Thoracic aorta (tissue), 2 donors: ENCODE measurements around the gene TMEM106C. TPM values are rescaled to one million over a fixed set of nuclear protein-coding genes. Genes with fewer than 3 reads are reported as not detected.

ENCODE experiments used
- ATAC-seq: fragments of 150-250 bp; one replicate; pipeline ENCODE4 v1.8.0; 2017; ENCODE audit warnings: low read depth; ENCODE audit not compliant: insufficient number of reproducible peaks, low FRiP score
- DNase-seq: peaks from one replicate; pipeline ENCODE4 v3.0.0-alpha.2; 2020; ENCODE audit warnings: low spot score
- H3K27ac ChIP-seq, 2 donors: fragments of 200-600 bp; sonication (generic); 1 replicate in 1 of 2; 2 replicates in 1 of 2; pipeline ENCODE4 v1.5.1; 2016; ENCODE audit warnings: mild to moderate bottlenecking in 2 of 2, moderate library complexity in 2 of 2
- H3K27me3 ChIP-seq: fragments of 200-600 bp; sonication (generic); replicated peaks from 2 replicates; pipeline ENCODE4 v1.6.0; 2016; ENCODE audit warnings: mild to moderate bottlenecking; ENCODE audit not compliant: insufficient read depth
- H3K36me3 ChIP-seq: fragments of 200-600 bp; sonication (generic); one replicate; pipeline ENCODE4 v1.5.1; 2016
- H3K4me1 ChIP-seq, 2 donors: fragments of 200-600 bp; sonication (generic); 1 replicate in 1 of 2; 2 replicates in 1 of 2; pipeline versions ENCODE4 v1.5.1 to v1.6.0; 2016; ENCODE audit warnings: low read depth in 2 of 2, mild to moderate bottlenecking in 1 of 2; ENCODE audit not compliant: control insufficient read depth in 1 of 2
- H3K4me3 ChIP-seq: fragments of 200-600 bp; sonication (generic); 2 replicates; pipeline ENCODE4 v1.5.1; 2016; ENCODE audit warnings: mild to moderate bottlenecking
- H3K9me3 ChIP-seq: fragments of 200-600 bp; sonication (generic); 2 replicates; pipeline ENCODE4 v1.5.1; 2016
- total RNA-seq, 2 donors: library from RNA; depleted of rRNA; stranded (reverse); fragments of >200 nt; gene quantifications; one replicate each; pipeline versions ENCODE4 v1.1.0 to v1.2.3, GENCODE V29; 2016
- TF ChIP-seq, protein P1 (sequence below): fragments of 200-600 bp; sonication (generic); IDR thresholded peaks from one replicate; pipeline ENCODE4 v1.5.1; 2019; ENCODE audit warnings: antibody characterized with exemption

Gene TMEM106C
- total RNA-seq, 2 donors from 2014 or later: 48.1 to 149 TPM

- Histone ChIP-seq H3K4me3 (no peak overlapping the region), H3K36me3 (no peaks in the 10 kb centered on the region), H3K4me1 (peaks cover 19 to 47% of the 10 kb centered on the region in 2 donors), H3K27ac (no peak overlapping the region), H3K27me3 (peaks cover 19% of the 10 kb centered on the region), H3K9me3 (no peaks in the 10 kb centered on the region)
- TF ChIP-seq, protein P1, sequence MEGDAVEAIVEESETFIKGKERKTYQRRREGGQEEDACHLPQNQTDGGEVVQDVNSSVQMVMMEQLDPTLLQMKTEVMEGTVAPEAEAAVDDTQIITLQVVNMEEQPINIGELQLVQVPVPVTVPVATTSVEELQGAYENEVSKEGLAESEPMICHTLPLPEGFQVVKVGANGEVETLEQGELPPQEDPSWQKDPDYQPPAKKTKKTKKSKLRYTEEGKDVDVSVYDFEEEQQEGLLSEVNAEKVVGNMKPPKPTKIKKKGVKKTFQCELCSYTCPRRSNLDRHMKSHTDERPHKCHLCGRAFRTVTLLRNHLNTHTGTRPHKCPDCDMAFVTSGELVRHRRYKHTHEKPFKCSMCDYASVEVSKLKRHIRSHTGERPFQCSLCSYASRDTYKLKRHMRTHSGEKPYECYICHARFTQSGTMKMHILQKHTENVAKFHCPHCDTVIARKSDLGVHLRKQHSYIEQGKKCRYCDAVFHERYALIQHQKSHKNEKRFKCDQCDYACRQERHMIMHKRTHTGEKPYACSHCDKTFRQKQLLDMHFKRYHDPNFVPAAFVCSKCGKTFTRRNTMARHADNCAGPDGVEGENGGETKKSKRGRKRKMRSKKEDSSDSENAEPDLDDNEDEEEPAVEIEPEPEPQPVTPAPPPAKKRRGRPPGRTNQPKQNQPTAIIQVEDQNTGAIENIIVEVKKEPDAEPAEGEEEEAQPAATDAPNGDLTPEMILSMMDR: no peak
- DNase-seq (no peak), ATAC-seq (no peak)
These were observed 42.3 kb downstream of the TMEM106C start for GRCh38 chr12:48005750-48006021.

DNA sequence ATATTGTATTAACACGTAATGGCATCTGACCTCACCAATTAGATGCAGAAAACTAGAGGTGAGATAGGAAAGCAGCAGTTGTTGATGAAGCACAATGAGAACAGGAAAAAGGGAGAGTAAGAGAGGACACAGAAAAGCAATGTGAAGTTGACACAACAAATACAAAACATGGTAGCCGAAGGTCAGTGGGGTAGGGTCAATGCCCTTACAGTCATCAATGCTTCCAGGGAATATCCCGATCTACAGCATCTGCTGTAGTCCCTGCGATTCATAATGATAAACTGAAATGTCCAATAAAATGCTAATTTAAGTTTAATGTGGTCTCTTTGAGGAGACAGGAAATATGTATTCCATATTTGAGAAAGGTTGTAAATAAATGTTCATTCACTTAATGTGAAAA lies 43.8 kb downstream of the TMEM106C start:
- Histone ChIP-seq H3K36me3 (no peaks in the 10 kb centered on the region), H3K27ac (no peak overlapping the region), H3K27me3 (peaks cover 19% of the 10 kb centered on the region), H3K4me3 (no peak overlapping the region), H3K9me3 (no peaks in the 10 kb centered on the region), H3K4me1 (peaks cover 19 to 34% of the 10 kb centered on the region in 2 donors)
- TF ChIP-seq, protein P1: no peak
- DNase-seq (no peak), ATAC-seq (no peak)

- H3K27ac ChIP-seq: no peak overlapping the region
- peaks cover 19% of the 10 kb centered on the region for H3K27me3 ChIP-seq
- no peak for DNase-seq
- peaks cover 10 to 23% of the 10 kb centered on the region in 2 donors for H3K4me1 ChIP-seq
- TF ChIP-seq, protein P1: no peak
- H3K9me3 ChIP-seq: no peaks in the 10 kb centered on the region
- H3K4me3 ChIP-seq: no peak overlapping the region
- no peaks in the 10 kb centered on the region for H3K36me3 ChIP-seq
- ATAC-seq: no peak
These were observed 45.0 kb downstream of the TMEM106C start for GRCh38 chr12:48008349-48008748.

- peaks cover 7 to 17% of the 10 kb centered on the region in 2 donors for H3K4me1 ChIP-seq
- no peak overlapping the region for H3K27ac ChIP-seq
- H3K36me3 ChIP-seq: no peaks in the 10 kb centered on the region
- H3K4me3 ChIP-seq: no peak overlapping the region
- DNase-seq (no peak), ATAC-seq (no peak)
- TF ChIP-seq, protein P1: no peak
- peaks cover 19% of the 10 kb centered on the region for H3K27me3 ChIP-seq
- H3K9me3 ChIP-seq: no peaks in the 10 kb centered on the region
These were observed 45.6 kb downstream of the TMEM106C start for GRCh38 chr12:48008950-48009349.

GRCh38 chr12:48009471-48009870 lies 46.1 kb downstream of the TMEM106C start:
- no peaks in the 10 kb centered on the region for H3K36me3 ChIP-seq

More at GRCh38 chr12:48009471-48009870, 46.1 kb downstream of the TMEM106C start:
- H3K9me3 ChIP-seq: no peaks in the 10 kb centered on the region
- no peak for ATAC-seq
- no peak overlapping the region for H3K27ac ChIP-seq
- H3K4me1 ChIP-seq: peaks cover 2 to 11% of the 10 kb centered on the region in 2 donors
- TF ChIP-seq, protein P1: no peak
- no peak for DNase-seq
- no peak overlapping the region for H3K4me3 ChIP-seq
- peaks cover 18% of the 10 kb centered on the region for H3K27me3 ChIP-seq
